ENCODE data around the gene ARPC4. TPM values are rescaled to one million over a fixed set of nuclear protein-coding genes. Genes with fewer than 3 reads are reported as not detected.

ARPC4 gene
- polyA plus RNA-seq, 6 donors from 2014 or later = 263 to 316 (median 286) TPM

GRCh38 chr3:9786825-9787669 is 5.8 kb upstream of the ARPC4 start:
- Mint-ChIP-seq H3K36me3 (peaks cover 38 to 41% of the 10 kb centered on the region in 2 donors), H3K27me3 (no peaks in the 10 kb centered on the region), H3K27ac (peak overlapping the region in 2 of 6 donors; percentile 32 to 49), H3K4me3 (peak overlapping the region in 1 of 8 donors; percentile 2), H3K4me1 (peaks cover 38 to 47% (median 41%) of the 10 kb centered on the region in 3 donors), H3K9me3 (no peaks in the 10 kb centered on the region)
- no peak for DNase-seq
- no peak for ATAC-seq (ENCODE audit: low read depth in 2 of 2)

GRCh38 chr3:9787714-9788113 is 5.2 kb upstream of the ARPC4 start:
- peaks cover 38 to 41% of the 10 kb centered on the region in 2 donors for H3K36me3 Mint-ChIP-seq
- no peaks in the 10 kb centered on the region for H3K9me3 Mint-ChIP-seq
- H3K27ac Mint-ChIP-seq = peak overlapping the region in 3 of 6 donors; percentile 22 to 55 (median 32)
- H3K4me3 Mint-ChIP-seq = peak overlapping the region in 1 of 8 donors; percentile 2
- ATAC-seq (ENCODE audit: low read depth in 2 of 2) (no peak), DNase-seq (no peak)
- H3K27me3 Mint-ChIP-seq = no peaks in the 10 kb centered on the region
- H3K4me1 Mint-ChIP-seq = peaks cover 34 to 41% (median 35%) of the 10 kb centered on the region in 3 donors

- peak overlapping the region in 1 of 6 donors; percentile 10 for H3K27ac Mint-ChIP-seq
- no peaks in the 10 kb centered on the region for H3K27me3 Mint-ChIP-seq
- peaks cover 56 to 65% (median 59%) of the 10 kb centered on the region in 3 donors for H3K4me1 Mint-ChIP-seq
- DNase-seq (no peak), ATAC-seq (ENCODE audit: low read depth in 2 of 2) (no peak)
- H3K36me3 Mint-ChIP-seq = peaks cover 35 to 41% of the 10 kb centered on the region in 2 donors
- H3K4me3 Mint-ChIP-seq = peak overlapping the region; percentile 42 to 100 (median 95)
- no peaks in the 10 kb centered on the region for H3K9me3 Mint-ChIP-seq
Measured at GRCh38 chr3:9791127-9791526, 1.8 kb upstream of the ARPC4 start.

GRCh38 chr3:9791790-9792404 is 985 bp upstream of the ARPC4 start:
- H3K4me3 Mint-ChIP-seq = peak overlapping the region; percentile 94 to 100 (median 97)
- H3K36me3 Mint-ChIP-seq = peaks cover 27 to 33% of the 10 kb centered on the region in 2 donors
- peak overlapping the region; percentile 90 to 100 (median 99) for H3K27ac Mint-ChIP-seq
- no peak for ATAC-seq (ENCODE audit: low read depth in 2 of 2)
- no peaks in the 10 kb centered on the region for H3K9me3 Mint-ChIP-seq
- H3K27me3 Mint-ChIP-seq = no peaks in the 10 kb centered on the region
- H3K4me1 Mint-ChIP-seq = peaks cover 59 to 67% (median 65%) of the 10 kb centered on the region in 3 donors
- no peak for DNase-seq

GRCh38 chr3:9793161-9793781 is 389 bp downstream of the ARPC4 start:
- H3K27ac Mint-ChIP-seq = peak overlapping the region; percentile 97 to 100 (median 100)
- H3K27me3 Mint-ChIP-seq = no peaks in the 10 kb centered on the region
- no peak for DNase-seq
- H3K9me3 Mint-ChIP-seq = no peaks in the 10 kb centered on the region
- ATAC-seq (ENCODE audit: low read depth in 2 of 2) = no peak
- H3K36me3 Mint-ChIP-seq = peaks cover 24 to 25% of the 10 kb centered on the region in 2 donors
- peaks cover 59 to 74% (median 62%) of the 10 kb centered on the region in 3 donors for H3K4me1 Mint-ChIP-seq
- H3K4me3 Mint-ChIP-seq = peak overlapping the region; percentile 94 to 100 (median 97)

- Mint-ChIP-seq H3K36me3 (peaks cover 18 to 21% of the 10 kb centered on the region in 2 donors), H3K4me1 (peaks cover 55 to 73% (median 57%) of the 10 kb centered on the region in 3 donors), H3K27ac (peak overlapping the region in 5 of 6 donors; percentile 86 to 99 (median 93)), H3K9me3 (no peaks in the 10 kb centered on the region), H3K4me3 (peak overlapping the region; percentile 94 to 100 (median 97)), H3K27me3 (no peaks in the 10 kb centered on the region)
- ATAC-seq (ENCODE audit: low read depth in 2 of 2) (no peak), DNase-seq (no peak)
Measured at GRCh38 chr3:9794400-9794799, 1.5 kb downstream of the ARPC4 start.

GRCh38 chr3:9795207-9795606 is 2.3 kb downstream of the ARPC4 start:
- peaks cover 51 to 71% (median 53%) of the 10 kb centered on the region in 3 donors for H3K4me1 Mint-ChIP-seq
- peak; percentile 75 for DNase-seq

GRCh38 chr3:9797196-9797945 is 4.5 kb downstream of the ARPC4 start:
- peaks cover 35 to 54% (median 37%) of the 10 kb centered on the region in 3 donors for H3K4me1 Mint-ChIP-seq
- no peaks in the 10 kb centered on the region for H3K9me3 Mint-ChIP-seq
- peaks cover 7 to 10% of the 10 kb centered on the region in 2 donors for H3K36me3 Mint-ChIP-seq
- H3K27me3 Mint-ChIP-seq = no peaks in the 10 kb centered on the region
- H3K27ac Mint-ChIP-seq = peak overlapping the region; percentile 12 to 99 (median 66)
- no peak for ATAC-seq (ENCODE audit: low read depth in 2 of 2)
- DNase-seq = no peak
- H3K4me3 Mint-ChIP-seq = peak overlapping the region in 2 of 8 donors; percentile 6 to 43

More at GRCh38 chr3:9795207-9795606, 2.3 kb downstream of the ARPC4 start:
- ATAC-seq (ENCODE audit: low read depth in 2 of 2) = peak; percentile 63 to 65
- Mint-ChIP-seq H3K27ac (peak overlapping the region; percentile 86 to 99 (median 90)), H3K27me3 (no peaks in the 10 kb centered on the region), H3K4me3 (peak overlapping the region; percentile 77 to 100 (median 95)), H3K9me3 (no peaks in the 10 kb centered on the region), H3K36me3 (peaks cover 12 to 13% of the 10 kb centered on the region in 2 donors)

- Mint-ChIP-seq H3K4me1 (peaks cover 19 to 39% (median 23%) of the 10 kb centered on the region in 3 donors), H3K9me3 (no peaks in the 10 kb centered on the region), H3K4me3 (no peak overlapping the region), H3K27ac (peak overlapping the region in 1 of 6 donors; percentile 70), H3K27me3 (no peaks in the 10 kb centered on the region), H3K36me3 (peaks cover 14 to 18% of the 10 kb centered on the region in 2 donors)
- ATAC-seq (ENCODE audit: low read depth in 2 of 2) (no peak), DNase-seq (no peak)
Measured at GRCh38 chr3:9800529-9800928, 7.6 kb downstream of the ARPC4 start.

- no peak overlapping the region for H3K4me3 Mint-ChIP-seq
- peaks cover 17 to 20% (median 19%) of the 10 kb centered on the region in 3 donors for H3K4me1 Mint-ChIP-seq
- peak overlapping the region in 4 of 6 donors; percentile 64 to 86 (median 72) for H3K27ac Mint-ChIP-seq
- peaks cover 8 to 25% of the 10 kb centered on the region in 2 donors for H3K36me3 Mint-ChIP-seq
- no peaks in the 10 kb centered on the region for H3K9me3 Mint-ChIP-seq
- DNase-seq (no peak), ATAC-seq (ENCODE audit: low read depth in 2 of 2) (no peak)
- no peaks in the 10 kb centered on the region for H3K27me3 Mint-ChIP-seq
Measured at GRCh38 chr3:9803494-9803893, 10.6 kb downstream of the ARPC4 start.

- ATAC-seq (ENCODE audit: low read depth in 2 of 2) (no peak), DNase-seq (no peak)
- peak overlapping the region in 1 of 6 donors; percentile 22 for H3K27ac Mint-ChIP-seq
- peaks cover 28 to 31% (median 30%) of the 10 kb centered on the region in 3 donors for H3K4me1 Mint-ChIP-seq
- H3K9me3 Mint-ChIP-seq = no peaks in the 10 kb centered on the region
- H3K27me3 Mint-ChIP-seq = no peaks in the 10 kb centered on the region
- H3K36me3 Mint-ChIP-seq = peaks cover 8 to 25% of the 10 kb centered on the region in 2 donors
- H3K4me3 Mint-ChIP-seq = no peak overlapping the region
Measured at GRCh38 chr3:9804996-9805395, 12.1 kb downstream of the ARPC4 start.

- Mint-ChIP-seq H3K4me1 (peaks cover 37 to 41% (median 39%) of the 10 kb centered on the region in 3 donors), H3K27ac (peak overlapping the region in 1 of 6 donors; percentile 85), H3K27me3 (no peaks in the 10 kb centered on the region), H3K36me3 (peaks cover 8 to 25% of the 10 kb centered on the region in 2 donors), H3K9me3 (no peaks in the 10 kb centered on the region), H3K4me3 (no peak overlapping the region)
- no peak for DNase-seq
- ATAC-seq (ENCODE audit: low read depth in 2 of 2) = no peak
Measured at GRCh38 chr3:9806137-9806536, 13.3 kb downstream of the ARPC4 start.

Measured in naive B cell (primary cell).